PC-9 (cell line): ENCODE data around the gene WFDC2.

Experiments used
- CTCF ChIP-seq: fragments of 200-600 bp; sonication (generic); conservative IDR thresholded peaks from 2 replicates; pipeline ENCODE4 v1.6.1; 2017; ENCODE audit warnings: mixed run types, antibody characterized with exemption, mild to moderate bottlenecking, moderate library complexity
- EZH2 ChIP-seq: fragments of 200-600 bp; sonication (generic); IDR thresholded peaks from 2 replicates; pipeline ENCODE4 v1.8.0; 2017; ENCODE audit warnings: antibody characterized with exemption, low read depth

GRCh38 chr20:45502561-45502960 lies 33.0 kb downstream of the WFDC2 start:
- no peak for TF ChIP-seq CTCF
- no peak for TF ChIP-seq EZH2
